ENCODE data around the gene ZBTB9.
"Not testable (repeated sequence)": the region's sequence is repeated elsewhere in the genome, so short reads cannot be mapped to it uniquely, and the experiment has no call there.

The ZBTB9 gene

GRCh38 chr6:33484673-33485262, 30.4 kb downstream of the ZBTB9 start:
- not testable (repeated sequence) for H3K27ac Mint-ChIP-seq; H3K4me1 Mint-ChIP-seq (ENCODE audit: low read depth); H3K27me3 Mint-ChIP-seq (ENCODE audit: low read depth); H3K36me3 Mint-ChIP-seq (ENCODE audit: low read depth); DNase-seq (ENCODE audit: low spot score); H3K4me3 Mint-ChIP-seq; H3K9me3 Mint-ChIP-seq

GRCh38 chr6:33485680-33486079, 31.3 kb downstream of the ZBTB9 start:
- not testable (repeated sequence) for H3K27ac Mint-ChIP-seq; H3K4me1 Mint-ChIP-seq (ENCODE audit: low read depth); H3K27me3 Mint-ChIP-seq (ENCODE audit: low read depth); DNase-seq (ENCODE audit: low spot score); H3K9me3 Mint-ChIP-seq; H3K36me3 Mint-ChIP-seq (ENCODE audit: low read depth); H3K4me3 Mint-ChIP-seq

- H3K27me3 Mint-ChIP-seq (ENCODE audit: low read depth), result no peaks in the 10 kb centered on the region
- DNase-seq (ENCODE audit: low spot score), result no peak
- peaks cover 4% of the 10 kb centered on the region for H3K4me1 Mint-ChIP-seq (ENCODE audit: low read depth)
- H3K36me3 Mint-ChIP-seq (ENCODE audit: low read depth), result no peaks in the 10 kb centered on the region
- no peak overlapping the region for H3K4me3 Mint-ChIP-seq
- H3K9me3 Mint-ChIP-seq, result no peaks in the 10 kb centered on the region
- H3K27ac Mint-ChIP-seq, result no peak overlapping the region
Observed at GRCh38 chr6:33488339-33488738, 34.0 kb downstream of the ZBTB9 start.

GRCh38 chr6:33490198-33490597, 35.8 kb downstream of the ZBTB9 start:
- Mint-ChIP-seq H3K27ac (no peak overlapping the region), H3K4me1 (ENCODE audit: low read depth) (peaks cover 4% of the 10 kb centered on the region)
- DNase-seq (ENCODE audit: low spot score), result no peak

GRCh38 chr6:33490621-33491020, 36.2 kb downstream of the ZBTB9 start:
- Mint-ChIP-seq H3K9me3 (no peaks in the 10 kb centered on the region), H3K27me3 (ENCODE audit: low read depth) (no peaks in the 10 kb centered on the region), H3K4me3 (no peak overlapping the region), H3K27ac (no peak overlapping the region), H3K36me3 (ENCODE audit: low read depth) (no peaks in the 10 kb centered on the region), H3K4me1 (ENCODE audit: low read depth) (peaks cover 4% of the 10 kb centered on the region)
- no peak for DNase-seq (ENCODE audit: low spot score)

More at GRCh38 chr6:33490198-33490597, 35.8 kb downstream of the ZBTB9 start:
- H3K4me3 Mint-ChIP-seq, result no peak overlapping the region
- H3K9me3 Mint-ChIP-seq, result no peaks in the 10 kb centered on the region
- no peaks in the 10 kb centered on the region for H3K36me3 Mint-ChIP-seq (ENCODE audit: low read depth)
- no peaks in the 10 kb centered on the region for H3K27me3 Mint-ChIP-seq (ENCODE audit: low read depth)

- Mint-ChIP-seq H3K4me1 (ENCODE audit: low read depth) (peaks cover 4% of the 10 kb centered on the region), H3K27ac (no peak overlapping the region), H3K27me3 (ENCODE audit: low read depth) (no peaks in the 10 kb centered on the region), H3K9me3 (no peaks in the 10 kb centered on the region), H3K4me3 (no peak overlapping the region), H3K36me3 (ENCODE audit: low read depth) (no peaks in the 10 kb centered on the region)
- DNase-seq (ENCODE audit: low spot score), result no peak
Observed at GRCh38 chr6:33492093-33492492, 37.7 kb downstream of the ZBTB9 start.

- Mint-ChIP-seq H3K27me3 (ENCODE audit: low read depth) (peaks cover 10% of the 10 kb centered on the region), H3K4me1 (ENCODE audit: low read depth) (no peaks in the 10 kb centered on the region), H3K36me3 (ENCODE audit: low read depth) (no peaks in the 10 kb centered on the region), H3K4me3 (no peak overlapping the region), H3K27ac (no peak overlapping the region), H3K9me3 (no peaks in the 10 kb centered on the region)
- DNase-seq (ENCODE audit: low spot score), result no peak
Observed at GRCh38 chr6:33497157-33497556, 42.8 kb downstream of the ZBTB9 start.

- H3K36me3 Mint-ChIP-seq (ENCODE audit: low read depth), result no peaks in the 10 kb centered on the region
- H3K9me3 Mint-ChIP-seq, result no peaks in the 10 kb centered on the region
- H3K27me3 Mint-ChIP-seq (ENCODE audit: low read depth), result peaks cover 10% of the 10 kb centered on the region
- no peaks in the 10 kb centered on the region for H3K4me1 Mint-ChIP-seq (ENCODE audit: low read depth)
- no peak overlapping the region for H3K27ac Mint-ChIP-seq
- H3K4me3 Mint-ChIP-seq, result no peak overlapping the region
- no peak for DNase-seq (ENCODE audit: low spot score)
Observed at GRCh38 chr6:33502486-33502885, 48.1 kb downstream of the ZBTB9 start.

GRCh38 chr6:33504486-33504885, 50.1 kb downstream of the ZBTB9 start:
- H3K36me3 Mint-ChIP-seq (ENCODE audit: low read depth), result no peaks in the 10 kb centered on the region
- H3K4me1 Mint-ChIP-seq (ENCODE audit: low read depth), result peaks cover 6% of the 10 kb centered on the region
- H3K9me3 Mint-ChIP-seq, result no peaks in the 10 kb centered on the region
- H3K4me3 Mint-ChIP-seq, result no peak overlapping the region
- H3K27me3 Mint-ChIP-seq (ENCODE audit: low read depth), result peaks cover 8% of the 10 kb centered on the region
- DNase-seq (ENCODE audit: low spot score), result no peak
- no peak overlapping the region for H3K27ac Mint-ChIP-seq

GRCh38 chr6:33505548-33506370, 51.4 kb downstream of the ZBTB9 start:
- Mint-ChIP-seq H3K9me3 (no peaks in the 10 kb centered on the region), H3K4me3 (no peak overlapping the region), H3K27me3 (ENCODE audit: low read depth) (peaks cover 1% of the 10 kb centered on the region), H3K36me3 (ENCODE audit: low read depth) (no peaks in the 10 kb centered on the region), H3K27ac (no peak overlapping the region), H3K4me1 (ENCODE audit: low read depth) (peaks cover 6% of the 10 kb centered on the region)
- DNase-seq (ENCODE audit: low spot score), result no peak
